ENCODE data around the gene ENDOG.

ENDOG gene

DNA sequence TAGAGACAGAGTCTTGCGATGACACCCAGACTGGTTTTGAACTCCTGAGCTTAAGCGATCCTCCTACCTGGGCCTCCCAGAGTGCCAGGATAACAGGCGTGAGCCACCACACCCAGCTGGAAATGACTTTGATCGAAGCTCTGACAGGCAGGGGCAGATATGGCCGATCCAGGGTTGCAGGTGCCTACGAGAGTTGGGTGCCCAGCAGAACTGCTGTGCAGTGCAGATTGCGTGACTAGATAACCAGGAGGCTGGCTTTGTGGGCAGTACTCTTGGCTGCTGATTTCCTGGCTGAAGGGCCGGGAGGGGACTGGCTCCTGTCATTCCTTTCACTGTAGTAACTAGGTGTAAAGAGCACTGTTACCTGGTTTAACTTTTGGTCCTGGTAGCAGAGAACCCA is 19.4 kb upstream of the ENDOG start:
- no peak for DNase-seq (ENCODE audit: low read depth in 2 of 3, low spot score in 2 of 3)

DNA sequence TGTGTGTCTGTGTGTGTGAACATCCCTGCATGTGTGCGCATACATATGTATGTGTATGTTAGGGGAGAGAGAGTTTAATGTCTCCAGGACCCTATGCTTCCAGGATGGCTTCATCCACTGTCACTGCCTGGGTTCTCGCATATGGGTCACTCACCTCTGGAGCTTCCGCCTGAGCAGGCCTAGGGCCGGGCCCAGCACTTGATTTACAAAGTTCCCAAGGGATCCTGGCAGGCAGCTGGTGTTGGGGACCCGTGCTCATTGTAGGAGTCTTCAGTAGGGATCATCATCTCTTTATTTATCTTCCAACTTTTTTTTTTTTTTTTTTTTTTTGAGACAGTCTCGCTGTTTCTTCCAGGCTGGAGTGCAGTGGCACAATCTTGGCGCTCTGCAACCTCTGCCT is 18.2 kb upstream of the ENDOG start:
- no peak for DNase-seq (ENCODE audit: low read depth in 2 of 3, low spot score in 2 of 3)

DNA sequence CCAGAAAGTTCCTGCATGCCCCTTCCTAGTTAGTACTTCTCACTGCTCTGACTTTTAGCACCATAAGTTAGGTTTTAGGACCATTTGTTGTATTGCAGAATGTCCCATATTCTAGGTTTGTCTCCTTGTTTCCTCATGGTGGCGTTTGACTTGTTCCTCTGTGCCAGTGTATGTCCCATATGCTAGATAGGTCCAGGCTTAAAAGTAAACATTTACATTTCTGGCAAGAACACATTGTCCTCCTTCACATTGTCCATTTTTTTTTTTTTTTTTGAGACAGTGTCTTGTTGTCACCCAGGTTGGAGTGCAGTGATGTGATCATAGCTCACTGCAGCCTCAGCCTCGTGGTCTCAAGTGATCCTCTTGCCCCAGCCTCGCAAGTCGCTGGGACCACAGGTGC is 15.8 kb upstream of the ENDOG start:
- DNase-seq (ENCODE audit: low read depth in 2 of 3, low spot score in 2 of 3), result no peak

DNA sequence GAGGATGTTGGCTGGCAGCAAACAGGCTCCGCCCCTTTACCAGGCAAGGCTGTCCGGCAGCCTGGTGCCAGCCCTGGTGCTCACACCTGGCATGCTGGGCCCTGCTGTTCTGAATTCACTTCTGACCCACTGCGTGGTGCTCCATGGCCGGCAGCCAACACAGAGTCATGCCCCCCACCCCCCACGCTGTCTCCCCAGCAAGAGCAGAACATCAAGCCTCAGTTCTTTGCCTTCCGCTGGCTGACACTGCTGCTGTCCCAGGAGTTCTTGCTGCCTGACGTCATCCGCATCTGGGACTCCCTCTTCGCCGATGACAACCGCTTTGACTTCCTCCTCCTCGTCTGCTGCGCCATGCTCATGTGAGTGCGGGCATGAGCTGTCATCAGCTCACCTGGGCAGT is 12.6 kb upstream of the ENDOG start:
- DNase-seq (ENCODE audit: low read depth in 2 of 3, low spot score in 2 of 3), result no peak

DNA sequence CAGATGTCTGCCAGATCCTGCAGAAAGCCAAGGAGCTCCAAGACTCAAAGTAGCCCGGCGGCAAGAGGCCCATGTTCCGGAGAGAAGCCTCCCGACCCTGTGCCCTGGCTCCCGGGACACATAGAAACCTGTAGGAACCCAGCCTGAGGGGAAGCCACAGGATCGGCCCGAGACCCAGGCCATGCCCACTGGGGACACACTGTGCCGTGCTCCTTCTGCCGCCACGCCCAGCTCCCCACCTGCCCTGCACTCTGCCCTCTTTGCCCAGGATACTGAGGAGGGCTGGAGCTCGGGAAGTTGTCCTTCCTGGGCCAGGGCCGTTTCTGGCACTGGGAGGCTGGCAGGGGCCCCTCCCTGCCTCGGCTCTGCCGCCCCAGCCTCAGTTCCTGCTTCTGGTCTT is 10.5 kb upstream of the ENDOG start:
- no peak for DNase-seq (ENCODE audit: low read depth in 2 of 3, low spot score in 2 of 3)

DNA sequence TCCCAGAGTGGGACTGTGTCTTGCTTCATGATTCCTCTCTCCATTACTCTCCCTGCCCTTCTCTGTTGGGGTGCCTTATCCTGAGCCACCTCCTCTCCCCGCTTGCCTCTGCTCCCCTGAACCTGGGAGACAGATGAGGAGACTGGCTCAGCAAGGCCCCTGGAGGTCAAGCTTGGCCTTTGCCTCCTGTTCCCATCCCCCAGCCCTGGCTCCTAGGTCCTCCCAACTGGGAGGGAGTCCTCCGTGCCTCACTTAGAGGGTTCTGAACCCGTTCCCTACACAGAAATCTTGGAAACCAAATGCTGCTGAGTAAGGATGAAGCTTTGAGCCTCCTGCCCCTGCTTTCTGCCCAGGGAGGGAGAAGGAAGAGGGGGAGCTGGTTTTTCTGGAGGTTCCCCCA is 9.8 kb upstream of the ENDOG start:
- no peak for DNase-seq (ENCODE audit: low read depth in 2 of 3, low spot score in 2 of 3)

DNA sequence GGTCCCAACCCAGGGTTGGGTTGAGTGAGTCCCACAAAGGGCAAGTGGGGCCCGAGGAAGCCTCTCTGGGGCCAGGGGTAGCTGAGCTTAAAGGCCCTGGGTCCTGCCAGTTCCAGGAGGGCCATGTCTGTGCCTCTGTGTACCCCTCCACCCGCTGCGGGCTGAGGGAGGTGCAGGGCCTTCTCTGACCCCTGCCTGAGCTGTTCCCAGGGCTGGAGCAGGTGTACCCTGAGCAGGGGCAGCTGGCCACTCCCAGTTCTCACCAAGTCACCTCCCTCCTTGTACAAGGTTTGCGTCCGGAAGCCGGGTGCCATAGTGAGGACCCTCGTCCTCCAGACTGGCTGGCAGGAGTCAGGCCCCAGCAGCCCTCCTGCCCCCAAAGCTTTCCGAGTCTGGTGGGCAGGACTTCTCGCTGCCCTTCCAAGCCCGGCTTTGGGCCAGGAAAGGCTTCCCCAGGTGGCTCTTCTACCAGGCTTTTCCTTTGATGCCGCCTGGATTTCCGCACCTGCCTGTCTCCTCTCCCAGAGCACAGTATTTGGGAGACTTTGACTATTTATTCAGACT is 9.2 kb upstream of the ENDOG start:
- DNase-seq (ENCODE audit: low read depth in 2 of 3, low spot score in 2 of 3), result no peak

DNA sequence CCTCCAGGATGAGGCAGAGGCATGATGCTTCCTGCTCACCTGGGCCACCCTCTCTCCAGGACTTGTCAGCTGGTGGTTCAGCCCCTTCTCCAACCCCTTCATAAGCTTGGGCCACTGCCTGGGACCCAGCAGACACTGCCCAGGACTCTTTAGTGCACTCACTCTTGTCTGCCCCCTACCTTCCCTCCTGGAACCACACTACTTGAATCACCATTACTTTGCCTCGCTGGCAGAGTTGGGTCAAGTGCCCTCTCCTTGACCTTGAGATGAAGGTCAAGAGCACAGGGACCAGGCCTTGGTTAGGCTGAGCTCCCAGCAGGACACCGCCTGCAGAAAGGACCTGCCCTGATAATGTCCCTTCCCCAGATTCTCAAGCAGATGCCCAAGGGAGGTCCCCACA is 8.5 kb upstream of the ENDOG start:
- no peak for DNase-seq (ENCODE audit: low read depth in 2 of 3, low spot score in 2 of 3)

DNA sequence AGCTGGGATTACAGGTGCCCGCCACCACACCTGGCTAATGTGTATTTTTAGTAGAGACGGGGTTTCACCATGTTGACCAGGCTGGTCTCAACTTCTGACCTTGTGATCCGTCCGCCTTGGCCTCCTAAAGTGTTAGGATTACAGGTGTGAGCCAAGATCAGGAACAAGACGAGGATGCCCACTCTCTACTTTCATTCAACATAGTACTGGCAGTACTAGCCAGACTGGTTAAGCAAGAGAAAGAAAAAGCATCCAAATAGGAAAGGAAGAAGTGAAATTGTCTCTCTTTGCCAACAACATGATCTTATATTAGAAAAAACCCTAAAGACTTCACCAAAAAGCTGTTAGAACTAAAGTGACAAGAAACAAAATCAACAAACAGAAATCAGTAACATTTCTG is 7.4 kb upstream of the ENDOG start:
- DNase-seq (ENCODE audit: low read depth in 2 of 3, low spot score in 2 of 3), result no peak

DNA sequence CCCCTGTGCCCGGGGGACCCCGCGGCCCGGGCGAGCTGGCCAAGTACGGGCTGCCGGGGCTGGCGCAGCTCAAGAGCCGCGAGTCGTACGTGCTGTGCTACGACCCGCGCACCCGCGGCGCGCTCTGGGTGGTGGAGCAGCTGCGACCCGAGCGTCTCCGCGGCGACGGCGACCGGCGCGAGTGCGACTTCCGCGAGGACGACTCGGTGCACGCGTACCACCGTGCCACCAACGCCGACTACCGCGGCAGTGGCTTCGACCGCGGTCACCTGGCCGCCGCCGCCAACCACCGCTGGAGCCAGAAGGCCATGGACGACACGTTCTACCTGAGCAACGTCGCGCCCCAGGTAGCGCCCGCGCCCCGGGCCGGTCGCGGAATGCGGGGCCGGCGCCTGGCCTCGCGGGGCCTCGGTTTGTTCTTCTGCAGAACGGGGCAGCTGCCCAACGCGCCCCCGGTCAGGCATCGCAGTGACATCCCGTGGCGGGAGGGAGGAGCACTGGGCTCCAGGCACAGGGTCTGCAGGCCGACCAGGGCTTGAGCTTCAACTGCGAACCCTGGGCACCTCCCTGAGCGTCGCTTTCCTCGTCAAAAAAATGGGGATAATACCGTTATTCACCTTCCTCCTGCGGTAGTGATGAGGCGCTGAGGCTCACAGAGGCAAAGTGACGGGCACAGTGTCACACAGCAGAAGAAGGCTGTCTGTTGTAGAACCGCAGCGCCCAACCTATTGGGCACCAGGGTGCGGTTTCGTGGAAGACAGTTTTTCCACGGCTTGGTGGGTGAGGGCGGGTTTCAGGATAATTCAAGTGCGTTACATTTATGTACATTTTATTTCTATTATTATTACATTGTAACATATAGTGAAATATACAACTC is 777 bp downstream of the ENDOG start:
- DNase-seq (ENCODE audit: low read depth in 2 of 3, low spot score in 2 of 3), result no peak

DNA sequence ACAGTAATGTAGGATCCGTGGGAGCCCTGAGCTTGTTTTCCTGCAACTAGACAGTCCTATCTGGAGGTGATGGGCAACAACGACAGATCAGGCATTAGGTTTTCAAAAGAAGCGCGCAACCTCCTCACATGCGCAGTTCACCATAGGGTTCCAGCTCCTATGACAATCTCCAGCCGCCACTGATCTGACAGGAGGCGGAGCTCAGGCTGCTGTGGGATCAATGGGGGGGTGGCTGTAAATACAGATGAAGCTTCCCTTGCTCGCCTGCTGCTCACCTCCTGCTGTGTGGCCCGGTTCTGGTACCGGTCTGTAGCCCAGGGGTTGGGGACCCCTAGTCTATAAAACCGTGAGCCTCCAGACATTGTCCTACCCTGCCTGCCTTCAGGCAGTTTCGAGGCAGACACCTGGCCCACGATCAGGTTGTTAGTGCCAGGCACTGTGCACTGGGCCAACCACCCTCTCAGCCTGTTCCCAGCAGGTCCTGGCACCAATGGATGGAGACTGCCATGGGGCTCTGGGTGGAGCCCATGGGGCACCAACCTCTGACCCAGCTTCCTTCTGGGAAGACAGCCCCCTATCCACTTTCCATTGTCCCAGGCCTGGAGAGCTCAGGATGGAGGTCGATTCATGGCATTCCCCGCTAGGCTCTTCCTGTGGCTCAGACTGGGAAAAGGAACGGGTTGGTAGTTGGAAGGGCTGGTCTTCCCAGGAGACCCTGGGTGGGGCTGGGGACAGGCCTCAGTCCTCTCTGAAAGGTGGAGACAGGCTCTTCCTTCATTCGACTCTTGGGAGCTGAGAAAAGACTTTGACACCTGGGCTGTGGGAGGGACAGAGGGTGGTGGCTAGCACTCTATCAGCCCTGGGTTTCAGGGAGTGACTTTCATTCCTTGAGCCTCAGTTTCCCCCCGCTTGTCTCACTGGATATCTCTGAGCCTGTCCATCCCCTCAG is 1.7 kb downstream of the ENDOG start:
- no peak for DNase-seq (ENCODE audit: low read depth in 2 of 3, low spot score in 2 of 3)

DNA sequence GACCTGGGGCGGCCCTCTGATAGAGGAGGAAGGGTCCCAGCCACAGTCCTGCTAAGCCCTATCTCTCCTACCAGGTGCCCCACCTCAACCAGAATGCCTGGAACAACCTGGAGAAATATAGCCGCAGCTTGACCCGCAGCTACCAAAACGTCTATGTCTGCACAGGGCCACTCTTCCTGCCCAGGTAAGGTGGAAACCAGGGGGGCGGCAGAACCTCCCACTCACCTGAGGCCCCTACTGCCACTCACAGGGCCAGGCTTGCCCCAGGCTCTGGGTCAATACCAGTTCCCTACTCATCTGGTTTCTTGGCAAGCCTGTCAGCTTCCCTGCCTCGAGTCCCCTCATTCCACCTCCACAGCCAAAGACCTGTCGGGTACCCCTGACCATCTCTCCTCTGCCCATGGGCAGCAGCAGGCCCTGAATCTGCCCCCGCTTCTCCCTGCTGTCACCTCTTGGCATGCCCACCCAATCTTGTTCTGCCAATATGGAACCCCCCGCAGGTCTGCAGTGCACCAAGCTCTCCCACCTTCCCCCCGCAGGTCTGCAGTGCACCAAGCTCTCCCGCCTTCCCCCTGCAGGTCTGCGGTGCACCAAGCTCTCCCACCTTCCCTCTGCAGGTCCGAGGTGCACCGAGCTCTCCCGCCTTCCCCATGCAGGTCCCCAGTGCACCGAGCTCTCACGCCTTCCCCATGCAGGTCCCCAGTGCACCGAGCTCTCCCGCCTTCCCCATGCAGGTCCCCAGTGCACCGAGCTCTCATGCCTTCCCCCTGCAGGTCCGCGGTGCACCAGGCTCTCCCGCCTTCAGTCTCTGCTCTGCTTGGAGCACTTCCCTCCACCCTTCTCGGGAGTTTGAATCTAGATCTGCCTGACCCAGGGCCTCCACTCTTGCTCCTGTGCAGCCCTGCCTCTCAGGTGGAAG is 2.6 kb downstream of the ENDOG start:
- no peak for DNase-seq (ENCODE audit: low read depth in 2 of 3, low spot score in 2 of 3)

DNA sequence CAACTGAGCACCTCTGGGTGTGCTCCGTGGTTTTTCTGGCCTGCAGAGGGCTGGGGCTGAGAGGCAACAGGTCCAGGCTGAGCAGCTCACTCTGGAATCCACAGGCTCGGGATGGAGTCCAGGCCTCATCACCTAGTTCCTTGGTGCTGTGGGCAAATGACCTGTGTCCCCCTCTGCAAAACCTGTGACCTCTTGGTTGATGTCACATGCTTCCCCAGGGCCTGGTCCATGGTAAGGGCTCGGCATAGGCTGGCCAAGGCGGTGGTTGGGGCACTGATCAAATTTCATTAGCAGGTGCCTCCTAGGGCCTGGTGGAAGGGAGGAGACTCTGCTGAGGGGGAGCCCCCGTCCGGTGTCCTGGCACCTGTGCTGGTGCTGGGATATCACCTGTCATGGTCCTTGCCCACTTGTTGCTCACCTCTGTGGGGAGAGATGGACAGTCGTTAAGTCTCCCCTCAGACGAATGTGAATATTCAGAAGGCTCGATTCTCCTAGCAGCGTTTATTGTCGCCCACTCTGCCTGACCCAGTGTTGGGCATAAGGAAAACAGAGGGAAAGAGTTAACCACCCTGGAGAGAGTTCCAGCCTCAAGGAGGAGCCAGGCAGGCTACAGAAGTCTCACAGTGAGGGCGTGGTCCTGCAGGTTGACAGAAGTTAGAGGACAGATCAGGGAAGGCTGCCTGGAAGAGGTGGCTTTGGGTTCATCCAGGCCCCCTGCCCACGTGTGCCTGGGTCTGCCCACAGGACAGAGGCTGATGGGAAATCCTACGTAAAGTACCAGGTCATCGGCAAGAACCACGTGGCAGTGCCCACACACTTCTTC is 3.5 kb downstream of the ENDOG start:
- DNase-seq (ENCODE audit: low read depth in 2 of 3, low spot score in 2 of 3), result no peak

DNA sequence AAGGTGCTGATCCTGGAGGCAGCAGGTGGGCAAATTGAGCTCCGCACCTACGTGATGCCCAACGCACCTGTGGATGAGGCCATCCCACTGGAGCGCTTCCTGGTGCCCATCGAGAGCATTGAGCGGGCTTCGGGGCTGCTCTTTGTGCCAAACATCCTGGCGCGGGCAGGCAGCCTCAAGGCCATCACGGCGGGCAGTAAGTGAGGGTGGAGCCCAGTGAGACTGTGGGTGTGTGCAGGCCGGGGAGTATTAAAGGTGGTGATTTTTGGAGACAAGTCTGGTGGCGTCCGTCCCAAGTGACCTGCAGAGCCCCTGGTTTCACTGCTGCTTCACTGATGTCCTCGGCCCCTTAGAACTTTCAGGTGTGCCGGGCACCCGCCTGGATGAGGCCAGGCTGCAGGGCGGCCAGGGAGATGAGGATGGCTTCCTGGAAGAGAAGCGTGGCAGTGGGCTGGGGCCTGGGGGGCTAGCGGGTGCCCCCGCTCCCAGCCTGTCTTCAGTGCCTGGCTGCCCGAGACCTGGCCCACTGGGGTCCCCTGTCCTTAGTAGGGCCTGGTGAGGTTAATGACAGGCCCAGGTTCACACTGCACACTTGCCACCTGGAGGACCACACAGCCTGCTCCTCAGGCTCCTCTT is 4.2 kb downstream of the ENDOG start:
- DNase-seq (ENCODE audit: low read depth in 2 of 3, low spot score in 2 of 3), result no peak

DNA sequence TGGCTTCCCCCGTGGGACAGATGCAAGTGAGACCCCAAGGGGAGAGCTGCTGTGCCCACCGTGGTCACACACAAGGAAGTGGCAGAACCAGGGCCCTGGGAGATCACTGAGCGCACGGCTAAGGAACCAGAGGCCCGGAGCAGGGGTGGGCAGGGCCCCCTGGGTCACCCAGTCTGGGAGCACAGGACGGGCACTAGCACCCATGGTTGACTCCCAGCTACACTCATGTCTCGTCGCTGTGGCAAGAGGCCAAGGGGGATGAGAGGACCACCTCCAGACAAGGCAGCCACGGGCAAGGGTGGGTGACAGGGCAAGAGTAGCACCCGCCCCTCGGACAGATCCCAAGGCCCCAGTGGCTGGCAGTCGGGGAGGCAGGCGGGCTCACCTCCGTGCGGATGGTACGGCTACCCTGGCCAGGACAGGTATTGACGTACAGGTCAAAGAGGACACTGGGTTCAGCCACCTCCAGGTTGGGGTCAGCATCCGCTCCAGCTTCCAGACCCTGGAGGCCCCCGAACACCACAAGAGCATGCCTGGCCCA is 5.1 kb downstream of the ENDOG start:
- no peak for DNase-seq (ENCODE audit: low read depth in 2 of 3, low spot score in 2 of 3)

DNA sequence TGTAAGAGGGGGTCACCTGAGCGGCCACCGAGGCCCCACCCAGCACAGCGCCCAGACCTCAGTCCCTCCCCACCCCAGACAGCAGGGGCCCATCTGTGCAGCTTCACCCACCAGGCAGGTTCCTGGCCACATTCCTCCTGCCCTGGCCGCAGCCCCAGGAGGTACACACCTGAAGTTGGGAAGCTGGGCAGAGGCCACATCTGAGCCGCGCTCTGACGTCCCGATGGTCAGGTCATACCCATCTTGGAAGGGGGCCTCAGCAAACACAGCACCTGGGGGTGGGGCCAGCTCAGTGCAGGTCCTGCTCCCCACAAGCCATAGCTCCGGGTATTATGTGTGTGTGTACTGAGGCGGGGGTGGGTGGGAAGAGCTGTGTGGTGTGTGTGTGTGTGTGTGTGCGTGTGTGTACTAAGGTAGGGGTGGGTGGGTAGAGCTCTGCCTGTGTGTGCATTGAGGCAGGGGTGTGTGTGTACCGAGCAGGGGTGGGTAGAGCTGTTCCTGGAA is 5.7 kb downstream of the ENDOG start:
- DNase-seq (ENCODE audit: low read depth in 2 of 3, low spot score in 2 of 3), result no peak

DNA sequence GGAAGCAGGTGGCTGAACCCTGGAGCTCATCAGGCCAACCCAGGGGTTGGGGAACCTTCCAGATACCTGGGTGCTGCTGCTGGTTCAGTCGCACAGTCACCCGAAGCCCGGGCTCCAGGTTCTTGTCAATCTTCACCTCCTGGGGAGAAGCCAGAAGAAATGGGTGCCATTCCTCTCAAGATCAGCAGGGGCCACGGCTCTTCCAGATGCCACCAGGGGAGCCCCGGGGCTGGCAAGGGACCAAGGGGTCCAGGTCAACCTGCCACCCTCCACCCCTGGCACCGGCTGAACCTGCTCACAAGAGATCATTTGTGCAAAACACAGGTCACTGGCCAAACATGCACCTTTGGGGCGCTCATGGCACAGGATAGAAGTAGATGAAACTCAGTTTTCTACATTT is 6.6 kb downstream of the ENDOG start:
- no peak for DNase-seq (ENCODE audit: low read depth in 2 of 3, low spot score in 2 of 3)

DNA sequence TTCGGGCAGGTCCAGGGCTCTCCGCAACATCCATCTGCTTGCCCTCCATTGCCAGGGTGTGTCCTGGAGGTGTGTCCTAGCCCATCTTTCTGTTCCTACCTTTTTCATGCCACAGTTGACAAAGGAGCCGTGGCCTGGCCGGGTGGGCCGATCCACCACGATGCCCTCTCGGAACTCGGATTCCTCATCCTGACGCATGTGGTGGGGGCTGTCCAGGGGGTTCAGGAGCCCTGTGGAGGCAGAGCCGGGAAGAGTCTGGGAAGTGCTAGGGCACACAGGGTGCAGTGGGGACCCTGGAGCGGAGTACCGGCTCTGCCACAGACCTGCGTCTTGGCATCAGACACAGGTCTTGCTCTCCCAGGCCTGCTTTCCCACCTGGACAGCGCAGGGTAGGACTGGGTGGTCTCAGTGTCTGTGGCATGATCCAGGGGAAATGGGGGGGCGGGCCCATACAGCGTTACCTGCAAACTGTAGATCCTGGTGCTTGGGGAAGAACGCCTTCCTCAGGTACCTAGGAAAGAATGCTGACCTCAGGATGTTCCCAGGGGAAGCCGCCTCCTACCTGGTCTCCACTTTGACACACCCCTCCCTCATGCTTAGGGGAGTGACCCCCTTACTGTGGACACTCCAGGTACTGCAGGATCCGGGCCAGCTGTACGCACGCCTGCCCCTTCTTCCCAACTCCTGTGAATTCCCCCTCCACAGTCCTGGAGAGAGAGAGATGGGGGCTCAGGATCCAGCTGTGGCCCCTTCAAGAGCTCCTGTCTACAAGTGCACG is 7.8 kb downstream of the ENDOG start:
- DNase-seq (ENCODE audit: low read depth in 2 of 3, low spot score in 2 of 3), result no peak
